Endodermal cell (in vitro differentiated cells): ENCODE measurements around the gene SLC4A1AP. TPM values are rescaled to one million over a fixed set of nuclear protein-coding genes. Genes with fewer than 3 reads are reported as not detected.
A peak's percentile ranks its signal among the peaks of the same experiment; 100 is the strongest.

Source experiments
- DNase-seq: peaks from one replicate; pipeline ENCODE4 v3.0.0-alpha.2; 2017
- H3K27ac ChIP-seq: 2 replicates; pipeline ENCODE4 v1.5.1; 2013; ENCODE audit warnings: mild to moderate bottlenecking, low read depth, low read length, moderate library complexity
- H3K27me3 ChIP-seq: 2 replicates; pipeline ENCODE4 v1.6.1; 2013; ENCODE audit warnings: mild to moderate bottlenecking, low read length, moderate library complexity; ENCODE audit not compliant: insufficient read depth, control insufficient read depth, poor library complexity, severe bottlenecking
- H3K36me3 ChIP-seq: 2 replicates; pipeline ENCODE4 v1.7.0; 2013; ENCODE audit warnings: mild to moderate bottlenecking, low read length, moderate library complexity; ENCODE audit not compliant: control insufficient read depth, insufficient read depth
- H3K4me1 ChIP-seq: one replicate; pipeline ENCODE4 v1.7.0; 2013; ENCODE audit warnings: low read length; ENCODE audit not compliant: control insufficient read depth, insufficient read depth
- H3K4me3 ChIP-seq: 2 replicates; pipeline ENCODE4 v1.5.1; 2013; ENCODE audit warnings: mild to moderate bottlenecking, low read length, moderate library complexity
- H3K9ac ChIP-seq: 2 replicates; pipeline ENCODE4 v1.6.1; 2013; ENCODE audit warnings: mild to moderate bottlenecking, low read length, moderate library complexity; ENCODE audit not compliant: poor library complexity, severe bottlenecking; ENCODE audit errors: extremely low read depth
- H3K9me3 ChIP-seq: 2 replicates; pipeline ENCODE4 v1.6.1; 2013; ENCODE audit warnings: mild to moderate bottlenecking, low read length, moderate library complexity; ENCODE audit not compliant: control insufficient read depth
- H3K27ac Mint-ChIP-seq: 2 replicates; pipeline ENCODE4 v1.8.0; 2020; ENCODE audit warnings: mixed read lengths
- H3K27me3 Mint-ChIP-seq: 2 replicates; pipeline ENCODE4 v1.8.0; 2021; ENCODE audit warnings: mild to moderate bottlenecking, mixed read lengths; ENCODE audit not compliant: insufficient read depth
- H3K36me3 Mint-ChIP-seq: 2 replicates; pipeline ENCODE4 v1.8.0; 2020; ENCODE audit warnings: low read depth, mixed read lengths
- H3K4me1 Mint-ChIP-seq: 2 replicates; pipeline ENCODE4 v1.8.0; 2020; ENCODE audit warnings: mixed read lengths
- H3K4me3 Mint-ChIP-seq: 2 replicates; pipeline ENCODE4 v1.8.0; 2020; ENCODE audit warnings: mild to moderate bottlenecking, moderate library complexity, mixed read lengths
- H3K9me3 Mint-ChIP-seq: 2 replicates; pipeline ENCODE4 v1.8.0; 2020; ENCODE audit warnings: mild to moderate bottlenecking, mixed read lengths
- CTCF ChIP-seq: fragments of 200-600 bp; sonication (generic); conservative IDR thresholded peaks from 2 replicates; pipeline ENCODE4 v1.5.0; 2021; ENCODE audit warnings: antibody characterized with exemption, mild to moderate bottlenecking
- WGBS, 2 experiments: methylation state at CpG; one replicate each; pipeline versions ENCODE4 v1.1.5 to v1.1.7; 2013; ENCODE audit warnings: missing lambda C conversion rate in 2 of 2, mixed read lengths in 1 of 2; ENCODE audit not compliant: insufficient coverage in 1 of 2, insufficient read length in 1 of 2; 5-methylcytosine and 5-hydroxymethylcytosine counted together
- total RNA-seq, 2 donors: library from RNA; stranded (reverse); fragmentation: NEBNext Ultra II Directional in 1 of 2; extraction: Animal tissue kit (Norgen Biotek cat#: 25700) in 1 of 2; gene quantifications; 2 replicates in 1 of 2; 3 replicates in 1 of 2; pipeline ENCODE4 v1.2.1, GENCODE V29; 2021

SLC4A1AP gene
- total RNA-seq, 2 donors from 2014 or later: 24.7 to 24.9 TPM

GRCh38 chr2:27716301-27717069 lies 52.8 kb downstream of the SLC4A1AP start:
- Mint-ChIP-seq H3K36me3 (no peaks in the 10 kb centered on the region), H3K27ac (no peak overlapping the region), H3K4me1 (peaks cover 17% of the 10 kb centered on the region), H3K9me3 (no peaks in the 10 kb centered on the region), H3K4me3 (peak overlapping the region; percentile 47), H3K27me3 (peaks cover 39% of the 10 kb centered on the region)
- Histone ChIP-seq H3K4me1 (no peaks in the 10 kb centered on the region), H3K27me3 (peaks cover 10% of the 10 kb centered on the region), H3K27ac (no peak overlapping the region), H3K9ac (no peak overlapping the region), H3K4me3 (no peak overlapping the region), H3K9me3 (no peaks in the 10 kb centered on the region), H3K36me3 (no peaks in the 10 kb centered on the region)
- no peak for TF ChIP-seq CTCF
- 50 to 54% methylated on average over 19 to 25 of the region's 25 CpGs for WGBS, 2 experiments
- peak; percentile 79 for DNase-seq

- H3K27ac ChIP-seq: no peak overlapping the region
- TF ChIP-seq CTCF: no peak
- peaks cover 17% of the 10 kb centered on the region for H3K4me1 Mint-ChIP-seq
- no peaks in the 10 kb centered on the region for H3K36me3 ChIP-seq
- peaks cover 10% of the 10 kb centered on the region for H3K27me3 ChIP-seq
- H3K4me1 ChIP-seq: no peaks in the 10 kb centered on the region
- no peaks in the 10 kb centered on the region for H3K36me3 Mint-ChIP-seq
- peaks cover 35% of the 10 kb centered on the region for H3K27me3 Mint-ChIP-seq
- H3K9ac ChIP-seq: no peak overlapping the region
- no peaks in the 10 kb centered on the region for H3K9me3 Mint-ChIP-seq
- H3K4me3 Mint-ChIP-seq: peak overlapping the region; percentile 47
- no peak overlapping the region for H3K4me3 ChIP-seq
- no peaks in the 10 kb centered on the region for H3K9me3 ChIP-seq
- H3K27ac Mint-ChIP-seq: no peak overlapping the region
- 78 to 82% methylated on average over 6 to 9 of the region's 9 CpGs for WGBS, 2 experiments
- DNase-seq: no peak
Measured at GRCh38 chr2:27717070-27717795, 53.5 kb downstream of the SLC4A1AP start.

- no peak overlapping the region for H3K27ac Mint-ChIP-seq
- no peak overlapping the region for H3K9ac ChIP-seq
- DNase-seq: no peak
- no peaks in the 10 kb centered on the region for H3K36me3 Mint-ChIP-seq
- peaks cover 10% of the 10 kb centered on the region for H3K27me3 ChIP-seq
- peaks cover 24% of the 10 kb centered on the region for H3K27me3 Mint-ChIP-seq
- H3K4me3 ChIP-seq: no peak overlapping the region
- peaks cover 13% of the 10 kb centered on the region for H3K4me1 Mint-ChIP-seq
- no peaks in the 10 kb centered on the region for H3K36me3 ChIP-seq
- no peak for TF ChIP-seq CTCF
- no peaks in the 10 kb centered on the region for H3K4me1 ChIP-seq
- no peaks in the 10 kb centered on the region for H3K9me3 Mint-ChIP-seq
- H3K9me3 ChIP-seq: no peaks in the 10 kb centered on the region
- 70 to 81% methylated on average over 5 to 7 of the region's 7 CpGs for WGBS, 2 experiments
- no peak overlapping the region for H3K4me3 Mint-ChIP-seq
- H3K27ac ChIP-seq: no peak overlapping the region
Measured at GRCh38 chr2:27720004-27720551, 56.4 kb downstream of the SLC4A1AP start.
